ENCODE measurements around the gene SOD3. TPM values are rescaled to one million over a fixed set of nuclear protein-coding genes. Genes with fewer than 3 reads are reported as not detected.
A peak's percentile ranks its signal among the peaks of the same experiment; 100 is the strongest.

Gene SOD3
- total and polyA plus RNA-seq, 5 donors from 2014 or later, result not detected

GRCh38 chr4:24777536-24778463 is 17.6 kb upstream of the SOD3 start:
- no peaks in the 10 kb centered on the region for H3K36me3 ChIP-seq (ENCODE audit: control insufficient read depth, insufficient read depth, low read length)
- Mint-ChIP-seq H3K27me3 (peaks cover 4% of the 10 kb centered on the region), H3K36me3 (no peaks in the 10 kb centered on the region), H3K4me3 (no peak overlapping the region), H3K27ac (no peak overlapping the region), H3K9me3 (peaks cover 0 to 5% (median 1%) of the 10 kb centered on the region in 7 donors), H3K4me1 (no peaks in the 10 kb centered on the region)
- H3K9me3 ChIP-seq (ENCODE audit: control insufficient read depth in 2 of 2, low read length in 2 of 2), result no peaks in the 10 kb centered on the region
- H3K27ac ChIP-seq (ENCODE audit: insufficient read depth, low read length, poor library complexity, severe bottlenecking), result no peak overlapping the region
- no peaks in the 10 kb centered on the region for H3K4me1 ChIP-seq (ENCODE audit: control insufficient read depth, insufficient read depth, low read length, poor library complexity, severe bottlenecking)
- ATAC-seq (ENCODE audit: low read depth in 2 of 2), result no peak
- no peak for DNase-seq
- H3K27me3 ChIP-seq (ENCODE audit: control insufficient read depth, insufficient read depth, low read length), result no peaks in the 10 kb centered on the region
- no peak overlapping the region for H3K4me3 ChIP-seq (ENCODE audit: low read depth, low read length)

- Mint-ChIP-seq H3K4me3 (no peak overlapping the region), H3K27me3 (peaks cover 4% of the 10 kb centered on the region), H3K4me1 (no peaks in the 10 kb centered on the region), H3K9me3 (peaks cover 0 to 5% (median 1%) of the 10 kb centered on the region in 7 donors), H3K36me3 (no peaks in the 10 kb centered on the region), H3K27ac (no peak overlapping the region)
- no peak overlapping the region for H3K27ac ChIP-seq (ENCODE audit: insufficient read depth, low read length, poor library complexity, severe bottlenecking)
- H3K4me3 ChIP-seq (ENCODE audit: low read depth, low read length), result no peak overlapping the region
- no peaks in the 10 kb centered on the region for H3K27me3 ChIP-seq (ENCODE audit: control insufficient read depth, insufficient read depth, low read length)
- H3K4me1 ChIP-seq (ENCODE audit: control insufficient read depth, insufficient read depth, low read length, poor library complexity, severe bottlenecking), result no peaks in the 10 kb centered on the region
- DNase-seq (no peak), ATAC-seq (ENCODE audit: low read depth in 2 of 2) (no peak)
- H3K9me3 ChIP-seq (ENCODE audit: control insufficient read depth in 2 of 2, low read length in 2 of 2), result no peaks in the 10 kb centered on the region
- H3K36me3 ChIP-seq (ENCODE audit: control insufficient read depth, insufficient read depth, low read length), result no peaks in the 10 kb centered on the region
Measured at GRCh38 chr4:24778464-24779225, 16.7 kb upstream of the SOD3 start.

- peaks cover 12% of the 10 kb centered on the region for H3K27me3 Mint-ChIP-seq
- Histone ChIP-seq H3K27ac (ENCODE audit: insufficient read depth, low read length, poor library complexity, severe bottlenecking) (no peak overlapping the region), H3K9me3 (ENCODE audit: control insufficient read depth in 2 of 2, low read length in 2 of 2) (no peaks in the 10 kb centered on the region), H3K27me3 (ENCODE audit: control insufficient read depth, insufficient read depth, low read length) (no peaks in the 10 kb centered on the region), H3K36me3 (ENCODE audit: control insufficient read depth, insufficient read depth, low read length) (no peaks in the 10 kb centered on the region), H3K4me1 (ENCODE audit: control insufficient read depth, insufficient read depth, low read length, poor library complexity, severe bottlenecking) (no peaks in the 10 kb centered on the region), H3K4me3 (ENCODE audit: low read depth, low read length) (no peak overlapping the region)
- H3K4me1 Mint-ChIP-seq, result no peaks in the 10 kb centered on the region
- DNase-seq (no peak), ATAC-seq (ENCODE audit: low read depth in 2 of 2) (no peak)
- H3K4me3 Mint-ChIP-seq, result no peak overlapping the region
- H3K36me3 Mint-ChIP-seq, result no peaks in the 10 kb centered on the region
- peaks cover 0 to 6% (median 0%) of the 10 kb centered on the region in 7 donors for H3K9me3 Mint-ChIP-seq
- peak overlapping the region in 1 of 3 donors; percentile 21 for H3K27ac Mint-ChIP-seq
Measured at GRCh38 chr4:24780936-24781495, 14.4 kb upstream of the SOD3 start.

GRCh38 chr4:24781999-24782745 is 13.2 kb upstream of the SOD3 start:
- no peak overlapping the region for H3K27ac Mint-ChIP-seq
- no peak for ATAC-seq (ENCODE audit: low read depth in 2 of 2)
- no peaks in the 10 kb centered on the region for H3K27me3 ChIP-seq (ENCODE audit: control insufficient read depth, insufficient read depth, low read length)
- H3K9me3 Mint-ChIP-seq, result peaks cover 0 to 6% (median 2%) of the 10 kb centered on the region in 7 donors
- no peaks in the 10 kb centered on the region for H3K9me3 ChIP-seq (ENCODE audit: control insufficient read depth in 2 of 2, low read length in 2 of 2)
- no peak overlapping the region for H3K4me3 ChIP-seq (ENCODE audit: low read depth, low read length)
- no peaks in the 10 kb centered on the region for H3K4me1 ChIP-seq (ENCODE audit: control insufficient read depth, insufficient read depth, low read length, poor library complexity, severe bottlenecking)
- no peaks in the 10 kb centered on the region for H3K36me3 Mint-ChIP-seq
- peaks cover 12% of the 10 kb centered on the region for H3K27me3 Mint-ChIP-seq
- DNase-seq, result no peak
- H3K27ac ChIP-seq (ENCODE audit: insufficient read depth, low read length, poor library complexity, severe bottlenecking), result no peak overlapping the region
- H3K36me3 ChIP-seq (ENCODE audit: control insufficient read depth, insufficient read depth, low read length), result no peaks in the 10 kb centered on the region
- no peak overlapping the region for H3K4me3 Mint-ChIP-seq
- no peaks in the 10 kb centered on the region for H3K4me1 Mint-ChIP-seq

- DNase-seq, result no peak
- H3K36me3 Mint-ChIP-seq, result no peaks in the 10 kb centered on the region
Measured at GRCh38 chr4:24783506-24783905, 11.9 kb upstream of the SOD3 start.

GRCh38 chr4:24791043-24791442 is 4.3 kb upstream of the SOD3 start:
- Mint-ChIP-seq H3K27ac (no peak overlapping the region), H3K36me3 (no peaks in the 10 kb centered on the region), H3K9me3 (peaks cover 0 to 10% (median 4%) of the 10 kb centered on the region in 7 donors), H3K4me1 (no peaks in the 10 kb centered on the region), H3K4me3 (no peak overlapping the region), H3K27me3 (peaks cover 9% of the 10 kb centered on the region)
- no peaks in the 10 kb centered on the region for H3K36me3 ChIP-seq (ENCODE audit: control insufficient read depth, insufficient read depth, low read length)
- no peak overlapping the region for H3K4me3 ChIP-seq (ENCODE audit: low read depth, low read length)
- no peaks in the 10 kb centered on the region for H3K9me3 ChIP-seq (ENCODE audit: control insufficient read depth in 2 of 2, low read length in 2 of 2)
- DNase-seq (no peak), ATAC-seq (ENCODE audit: low read depth in 2 of 2) (no peak)
- no peaks in the 10 kb centered on the region for H3K27me3 ChIP-seq (ENCODE audit: control insufficient read depth, insufficient read depth, low read length)
- no peaks in the 10 kb centered on the region for H3K4me1 ChIP-seq (ENCODE audit: control insufficient read depth, insufficient read depth, low read length, poor library complexity, severe bottlenecking)
- H3K27ac ChIP-seq (ENCODE audit: insufficient read depth, low read length, poor library complexity, severe bottlenecking), result no peak overlapping the region

More at GRCh38 chr4:24783506-24783905, 11.9 kb upstream of the SOD3 start:
- H3K27ac Mint-ChIP-seq, result no peak overlapping the region
- peaks cover 8% of the 10 kb centered on the region for H3K27me3 Mint-ChIP-seq
- no peak overlapping the region for H3K4me3 Mint-ChIP-seq
- Histone ChIP-seq H3K4me3 (ENCODE audit: low read depth, low read length) (no peak overlapping the region), H3K4me1 (ENCODE audit: control insufficient read depth, insufficient read depth, low read length, poor library complexity, severe bottlenecking) (no peaks in the 10 kb centered on the region), H3K27ac (ENCODE audit: insufficient read depth, low read length, poor library complexity, severe bottlenecking) (no peak overlapping the region), H3K9me3 (ENCODE audit: control insufficient read depth in 2 of 2, low read length in 2 of 2) (no peaks in the 10 kb centered on the region), H3K27me3 (ENCODE audit: control insufficient read depth, insufficient read depth, low read length) (no peaks in the 10 kb centered on the region), H3K36me3 (ENCODE audit: control insufficient read depth, insufficient read depth, low read length) (no peaks in the 10 kb centered on the region)
- H3K4me1 Mint-ChIP-seq, result no peaks in the 10 kb centered on the region
- ATAC-seq (ENCODE audit: low read depth in 2 of 2), result no peak
- peaks cover 0 to 4% (median 1%) of the 10 kb centered on the region in 7 donors for H3K9me3 Mint-ChIP-seq

GRCh38 chr4:24792552-24792951 is 2.8 kb upstream of the SOD3 start:
- H3K36me3 ChIP-seq (ENCODE audit: control insufficient read depth, insufficient read depth, low read length), result no peaks in the 10 kb centered on the region
- Mint-ChIP-seq H3K9me3 (peaks cover 0 to 10% (median 0%) of the 10 kb centered on the region in 7 donors), H3K4me3 (no peak overlapping the region), H3K27ac (no peak overlapping the region), H3K36me3 (no peaks in the 10 kb centered on the region), H3K4me1 (no peaks in the 10 kb centered on the region), H3K27me3 (peaks cover 9% of the 10 kb centered on the region)
- no peak overlapping the region for H3K4me3 ChIP-seq (ENCODE audit: low read depth, low read length)
- no peaks in the 10 kb centered on the region for H3K4me1 ChIP-seq (ENCODE audit: control insufficient read depth, insufficient read depth, low read length, poor library complexity, severe bottlenecking)
- ATAC-seq (ENCODE audit: low read depth in 2 of 2), result no peak
- H3K9me3 ChIP-seq (ENCODE audit: control insufficient read depth in 2 of 2, low read length in 2 of 2), result no peaks in the 10 kb centered on the region
- H3K27me3 ChIP-seq (ENCODE audit: control insufficient read depth, insufficient read depth, low read length), result no peaks in the 10 kb centered on the region
- no peak overlapping the region for H3K27ac ChIP-seq (ENCODE audit: insufficient read depth, low read length, poor library complexity, severe bottlenecking)
- DNase-seq, result no peak

All from CD4-positive, CD25-positive, alpha-beta regulatory T cell (primary cell).